Hypothalamus (tissue), 51 donors: ENCODE data around the gene KRI1.

Source experiments
- DNase-seq, 51 donors: peaks; one replicate each; lab custom pipeline; 2025; lab: John Stamatoyannopoulos, UW

KRI1 gene

DNA sequence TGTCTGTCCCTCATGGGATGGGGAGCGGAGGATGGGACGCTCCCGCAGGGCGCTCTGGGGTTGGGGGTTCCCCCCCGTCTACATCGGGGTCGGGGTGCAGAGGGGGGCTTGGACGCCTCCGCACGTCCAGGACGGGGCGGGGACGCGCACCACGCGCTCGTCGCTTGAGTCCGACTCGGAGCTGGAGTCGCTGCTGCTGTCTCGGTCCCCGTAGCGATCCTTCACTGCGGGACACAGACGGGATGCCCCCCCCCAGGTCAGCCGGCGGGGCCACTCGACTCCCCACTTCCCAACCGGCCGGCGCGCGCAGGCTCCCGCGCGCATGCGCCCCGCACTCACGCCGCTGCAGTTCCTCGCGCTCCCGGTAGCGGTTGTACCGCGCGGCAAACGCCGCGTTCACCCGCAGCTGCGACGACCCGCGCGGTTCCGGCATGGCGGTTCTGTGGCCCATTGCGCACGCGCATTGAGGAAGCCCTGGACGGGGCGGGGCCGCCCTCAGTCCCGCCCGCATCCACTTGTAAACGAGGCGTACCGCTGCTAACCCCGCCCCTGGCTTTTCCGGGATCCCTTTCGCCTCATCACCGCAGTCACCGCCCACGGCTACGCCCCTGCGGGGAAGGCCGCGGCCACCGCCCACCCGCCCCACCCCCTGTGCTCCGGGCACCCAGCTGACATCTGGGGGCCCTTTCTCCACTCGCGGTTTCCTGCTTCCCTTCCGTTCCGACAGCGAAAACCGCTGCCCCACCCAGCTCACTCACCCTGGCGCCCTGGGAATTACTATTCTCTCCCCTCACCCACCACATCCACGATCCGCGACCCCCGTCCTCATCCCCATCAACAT, at the start of gene KRI1:
Gene KRI1, minus strand, starts transcription at position 444 of the 841 bp plus-strand sequence. Its CDS starts 11 bp downstream, at position 433.
- DNase-seq: peak; percentile 66 to 98 (median 95)

DNA sequence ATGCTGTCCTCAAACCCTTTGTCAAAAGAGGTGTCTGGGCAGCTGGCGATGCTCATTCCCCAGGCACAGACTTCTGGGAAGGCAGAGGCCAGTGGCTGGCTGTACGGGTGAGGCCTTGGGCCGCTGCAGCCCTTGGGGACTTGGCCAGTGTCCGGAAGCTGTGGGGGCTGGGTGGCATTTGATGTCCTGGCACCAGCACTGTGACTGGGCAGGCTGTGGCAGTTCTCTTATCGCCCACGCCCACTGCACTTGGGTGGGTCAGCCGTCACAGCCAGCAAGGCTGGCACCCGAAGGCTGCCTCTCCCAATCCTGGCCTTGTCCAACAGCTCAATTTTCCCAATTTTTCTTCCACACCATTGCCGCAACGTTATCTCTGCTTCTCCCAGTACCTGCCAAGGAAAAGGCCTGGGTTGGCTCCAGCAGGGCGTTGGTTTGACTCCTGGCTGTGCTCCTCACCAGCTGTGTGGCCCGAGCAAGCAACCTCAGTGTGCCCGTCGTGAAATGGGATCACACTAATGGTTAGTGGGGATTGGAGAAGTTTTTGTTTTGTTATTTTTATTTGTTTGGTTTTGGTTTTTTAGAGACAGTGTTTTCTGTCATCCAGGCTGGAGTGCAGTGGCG, 46.8 kb upstream of the KRI1 start:
- DNase-seq: peak in 43 of 51 donors; percentile 6 to 80 (median 48)

DNA sequence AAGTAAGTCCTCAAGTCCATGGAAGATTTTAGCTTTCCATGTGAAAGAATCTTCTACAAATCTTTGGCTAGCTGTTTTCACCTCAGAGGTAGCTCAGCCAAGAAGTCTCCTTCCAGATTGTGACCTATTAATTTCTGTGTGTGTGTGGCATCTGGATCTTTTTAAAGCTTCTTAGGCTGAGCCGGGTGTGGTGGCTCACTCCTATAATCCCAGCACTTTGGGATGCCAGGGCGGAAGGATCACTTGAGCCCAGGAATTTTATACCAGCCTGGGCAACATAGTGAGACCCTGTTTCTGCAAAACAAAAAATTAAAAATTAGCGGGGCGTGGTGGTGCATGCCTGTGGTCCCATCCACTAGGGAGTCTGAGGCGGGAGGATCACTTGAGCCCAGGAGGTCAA, 46.1 kb upstream of the KRI1 start:
- no peak for DNase-seq

DNA sequence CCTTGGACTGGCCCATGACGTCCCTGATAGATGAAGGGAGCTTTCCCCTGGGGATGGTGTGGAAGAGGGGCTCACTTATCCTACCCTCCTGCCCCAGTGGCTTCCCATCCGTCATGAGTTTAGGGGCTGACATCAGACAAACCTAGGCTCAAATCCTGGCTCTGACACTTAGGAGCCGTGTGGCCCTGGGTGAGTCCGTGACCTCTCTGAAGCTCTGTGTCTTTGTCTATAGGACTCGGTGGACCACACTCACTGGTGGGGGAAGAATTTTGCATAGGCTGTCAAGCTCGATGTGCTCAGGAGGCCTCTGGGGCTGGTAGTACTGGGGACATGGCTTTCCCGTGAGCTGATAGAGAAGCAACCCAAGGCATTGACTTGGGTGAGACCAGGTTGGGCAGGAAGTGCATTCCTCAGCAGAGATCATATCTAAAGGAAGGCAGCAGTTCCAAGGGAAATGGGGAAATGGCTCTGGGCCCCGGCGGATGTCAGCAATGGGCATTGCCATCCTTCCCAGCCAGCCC, 38.7 kb upstream of the KRI1 start:
- DNase-seq: no peak

GRCh38 chr19:10603873-10604459, 38.2 kb upstream of the KRI1 start:
- DNase-seq: peak in 3 of 51 donors; percentile 4 to 15 (median 4)

DNA sequence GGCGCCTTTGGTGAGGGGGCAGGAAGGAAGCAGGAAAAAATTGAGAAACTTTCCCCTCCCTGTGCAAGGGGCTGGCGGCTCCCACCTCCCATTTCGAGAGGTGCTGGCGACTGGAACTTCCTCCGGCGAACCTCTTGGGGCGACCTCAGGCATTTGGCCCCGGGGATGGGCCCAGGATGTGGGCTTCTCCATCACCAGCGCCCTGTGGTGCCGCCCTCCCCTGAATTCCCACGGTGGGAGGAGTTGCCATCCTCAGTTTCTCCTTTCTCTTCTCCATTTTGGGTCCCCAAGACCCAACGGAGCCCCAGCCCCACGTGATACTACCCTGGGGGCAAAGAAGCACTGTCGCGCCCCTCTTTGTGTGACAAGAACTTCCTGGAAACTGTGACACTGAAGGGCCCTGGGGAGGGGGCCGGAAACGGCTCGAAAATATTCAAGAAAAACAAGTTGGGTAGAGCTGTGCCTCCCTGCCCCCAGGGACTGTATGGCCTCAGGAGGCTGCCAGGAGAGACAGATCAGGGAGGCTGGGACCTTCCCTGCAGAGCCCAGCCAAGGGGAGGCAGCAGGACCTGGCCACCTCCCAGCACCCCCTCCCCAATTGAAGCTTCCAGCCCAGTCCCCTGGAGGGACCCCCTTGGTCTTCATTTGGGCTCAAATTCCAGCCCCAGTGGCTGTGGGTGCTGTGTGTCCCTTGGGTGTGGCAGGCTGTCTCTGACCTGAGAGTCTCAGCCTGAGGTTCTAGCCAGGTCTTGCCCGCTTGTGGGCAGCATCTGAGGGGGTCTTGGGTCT, 37.5 kb upstream of the KRI1 start:
- peak in 16 of 51 donors; percentile 7 to 31 (median 13) for DNase-seq

GRCh38 chr19:10602330-10603083, 36.7 kb upstream of the KRI1 start:
- peak; percentile 9 to 88 (median 65) for DNase-seq

DNA sequence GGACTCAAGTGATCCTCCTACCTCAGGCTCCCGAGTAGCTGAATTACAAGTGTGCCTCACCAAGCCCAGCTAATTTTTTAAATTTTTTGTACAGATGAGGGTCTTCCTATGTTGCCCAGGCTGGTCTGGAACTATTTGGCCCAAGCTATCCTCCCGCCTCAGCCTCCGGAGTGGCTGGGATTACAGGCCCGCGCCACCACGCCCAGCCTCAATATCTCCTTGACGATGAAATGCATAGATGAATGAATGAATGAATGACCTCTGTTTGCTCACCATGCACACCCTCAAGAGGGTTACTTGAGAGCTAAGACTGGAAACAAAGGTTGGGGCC, 36.2 kb upstream of the KRI1 start:
- no peak for DNase-seq

GRCh38 chr19:10600149-10600548, 34.3 kb upstream of the KRI1 start:
- DNase-seq: no peak

- peak in 39 of 51 donors; percentile 2 to 85 (median 32) for DNase-seq
These were observed 28.2 kb upstream of the KRI1 start for GRCh38 chr19:10593820-10594637.

- no peak for DNase-seq
These were observed 27.3 kb upstream of the KRI1 start for GRCh38 chr19:10593148-10593547.

DNA sequence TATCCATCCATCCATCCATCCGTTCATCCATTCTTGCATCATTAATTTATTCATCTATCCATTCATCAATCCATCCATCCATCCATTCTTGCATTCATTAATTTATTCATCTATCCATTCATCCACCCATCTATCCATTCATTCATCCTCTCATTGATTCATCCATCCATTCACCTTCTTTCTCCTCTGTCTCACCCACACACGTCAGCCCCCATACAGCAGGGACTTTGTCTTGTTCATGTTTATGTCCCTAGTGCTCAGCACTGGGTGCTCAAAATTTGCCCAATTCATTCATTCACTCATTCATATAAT, 22.0 kb upstream of the KRI1 start:
- DNase-seq: no peak

DNA sequence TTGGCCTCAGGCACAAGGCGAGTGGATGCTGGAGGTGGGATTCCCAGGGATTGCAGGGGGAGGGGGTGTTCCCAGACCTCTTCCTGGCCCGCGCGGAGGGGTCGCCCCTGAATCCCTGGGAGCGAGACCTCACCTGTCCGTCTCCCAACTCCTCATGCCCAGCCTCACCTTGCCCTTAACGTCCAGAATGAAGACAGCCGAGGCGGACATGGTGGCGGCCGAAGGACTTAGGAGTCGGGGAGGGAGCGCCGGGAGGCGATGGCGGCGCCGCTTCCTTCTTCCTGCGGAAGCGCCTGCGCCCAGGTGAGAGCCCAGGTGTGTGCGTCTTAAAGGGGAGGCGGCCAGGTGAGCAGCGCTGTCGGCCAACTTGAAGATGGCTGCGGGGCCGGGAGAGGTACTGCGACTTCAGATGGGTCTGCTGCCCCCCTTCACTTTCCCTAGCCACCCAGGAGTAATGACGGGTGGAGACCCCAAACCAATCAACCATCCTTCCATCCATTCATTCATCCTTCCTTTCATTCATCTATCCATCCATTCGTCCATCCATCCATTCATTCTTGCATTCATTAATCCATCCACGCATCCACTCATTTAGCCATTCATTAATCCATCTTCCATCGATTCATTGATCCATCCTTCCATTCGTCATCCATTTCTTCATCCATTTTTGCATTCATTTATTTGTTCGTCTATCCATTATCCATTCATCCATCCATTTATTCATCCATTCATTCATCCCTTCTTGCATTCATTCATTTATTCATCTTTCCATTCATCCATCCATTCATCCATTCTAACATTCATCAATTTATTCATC, 21.4 kb upstream of the KRI1 start, which contains the start of gene AP1M2:
Gene AP1M2, minus strand, starts transcription at position 291 of the 817 bp plus-strand sequence. Its CDS starts 81 bp downstream, at position 210.
- no peak for DNase-seq

DNA sequence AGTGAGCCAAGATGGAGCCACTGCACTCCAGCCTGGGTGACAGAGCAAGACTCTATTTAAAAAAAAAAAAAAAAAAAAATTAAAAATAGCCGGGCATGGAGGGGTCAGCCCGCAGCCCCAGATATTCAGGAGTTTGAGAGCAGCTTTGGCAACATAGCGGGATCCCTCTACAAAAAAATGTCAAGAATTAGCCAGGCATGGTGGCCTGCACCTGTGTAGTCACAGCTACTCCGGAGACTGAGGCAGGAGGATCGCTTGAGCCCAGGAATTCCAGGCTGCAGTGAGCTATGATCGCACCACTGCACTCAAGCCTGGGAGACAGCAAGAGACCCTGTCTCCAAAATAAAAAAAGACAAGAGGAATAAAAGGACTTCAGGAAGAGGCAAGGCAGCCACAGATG, 20.6 kb upstream of the KRI1 start:
- no peak for DNase-seq

DNA sequence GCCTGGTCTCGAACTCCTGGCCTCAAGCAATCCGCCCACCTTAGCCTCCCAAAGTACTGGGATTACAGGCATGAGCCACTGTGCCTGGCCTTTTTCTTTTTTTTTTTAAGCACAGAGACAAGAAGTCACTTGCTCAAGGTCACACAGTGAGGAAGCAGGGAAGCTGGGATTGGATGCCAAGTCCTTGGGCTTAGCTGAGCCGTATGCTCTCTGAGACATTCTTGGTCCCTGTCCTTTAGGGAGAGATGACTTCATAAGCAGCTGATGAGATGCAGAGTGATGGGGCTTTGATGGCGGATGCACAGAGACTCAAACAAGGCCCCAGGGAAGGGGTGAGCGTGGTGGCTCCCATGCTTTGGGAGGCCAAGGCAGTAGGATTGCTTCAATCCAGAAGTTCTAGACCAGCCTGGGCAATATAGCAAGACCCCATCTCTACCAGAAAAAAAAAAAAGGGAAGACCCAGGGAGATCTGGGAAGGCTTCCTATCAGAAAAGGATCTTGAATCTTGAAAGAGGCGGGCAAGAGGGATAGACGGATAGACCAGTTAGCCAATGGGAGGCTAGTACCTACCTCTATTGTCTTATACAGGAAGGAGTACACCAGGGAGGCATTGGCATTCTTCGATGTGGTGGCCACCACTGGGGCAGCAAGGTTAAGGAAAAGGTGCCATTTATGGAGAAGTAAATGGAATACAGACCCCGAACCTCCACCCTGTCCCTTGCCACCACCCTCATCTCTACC, 17.4 kb upstream of the KRI1 start:
- DNase-seq: no peak

DNA sequence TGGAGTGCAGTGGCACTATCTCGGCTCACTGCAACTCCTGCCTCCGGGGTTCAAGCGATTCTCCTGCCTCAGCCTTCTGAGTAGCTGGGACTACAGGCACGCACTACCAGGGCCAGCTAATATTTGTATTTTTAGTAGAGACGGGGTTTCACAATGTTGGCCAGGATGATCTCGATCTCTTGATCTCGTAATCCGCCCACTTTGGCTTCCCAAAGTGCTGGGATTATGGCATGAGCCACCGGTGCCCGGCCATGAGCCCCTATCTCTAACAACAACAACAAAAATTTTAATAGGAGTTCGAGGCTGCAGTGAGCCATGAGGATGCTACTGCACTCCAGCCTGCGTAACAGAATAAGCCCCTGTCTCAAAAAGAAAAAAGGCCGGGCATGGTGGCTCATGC, 16.3 kb upstream of the KRI1 start:
- DNase-seq: no peak

- peak; percentile 8 to 94 (median 74) for DNase-seq
These were observed 15.3 kb upstream of the KRI1 start for GRCh38 chr19:10580979-10581631.
